NCI-H526 treated with DMSO at 0.1 percent for 48 hours (cell line): ENCODE data around the gene SETX.
"Not testable (repeated sequence)": the region's sequence is repeated elsewhere in the genome, so short reads cannot be mapped to it uniquely, and the experiment has no call there.

Experiments
- DNase-seq: peaks from one replicate; lab custom pipeline; 2025; lab: John Stamatoyannopoulos, UW

SETX gene, protein sequence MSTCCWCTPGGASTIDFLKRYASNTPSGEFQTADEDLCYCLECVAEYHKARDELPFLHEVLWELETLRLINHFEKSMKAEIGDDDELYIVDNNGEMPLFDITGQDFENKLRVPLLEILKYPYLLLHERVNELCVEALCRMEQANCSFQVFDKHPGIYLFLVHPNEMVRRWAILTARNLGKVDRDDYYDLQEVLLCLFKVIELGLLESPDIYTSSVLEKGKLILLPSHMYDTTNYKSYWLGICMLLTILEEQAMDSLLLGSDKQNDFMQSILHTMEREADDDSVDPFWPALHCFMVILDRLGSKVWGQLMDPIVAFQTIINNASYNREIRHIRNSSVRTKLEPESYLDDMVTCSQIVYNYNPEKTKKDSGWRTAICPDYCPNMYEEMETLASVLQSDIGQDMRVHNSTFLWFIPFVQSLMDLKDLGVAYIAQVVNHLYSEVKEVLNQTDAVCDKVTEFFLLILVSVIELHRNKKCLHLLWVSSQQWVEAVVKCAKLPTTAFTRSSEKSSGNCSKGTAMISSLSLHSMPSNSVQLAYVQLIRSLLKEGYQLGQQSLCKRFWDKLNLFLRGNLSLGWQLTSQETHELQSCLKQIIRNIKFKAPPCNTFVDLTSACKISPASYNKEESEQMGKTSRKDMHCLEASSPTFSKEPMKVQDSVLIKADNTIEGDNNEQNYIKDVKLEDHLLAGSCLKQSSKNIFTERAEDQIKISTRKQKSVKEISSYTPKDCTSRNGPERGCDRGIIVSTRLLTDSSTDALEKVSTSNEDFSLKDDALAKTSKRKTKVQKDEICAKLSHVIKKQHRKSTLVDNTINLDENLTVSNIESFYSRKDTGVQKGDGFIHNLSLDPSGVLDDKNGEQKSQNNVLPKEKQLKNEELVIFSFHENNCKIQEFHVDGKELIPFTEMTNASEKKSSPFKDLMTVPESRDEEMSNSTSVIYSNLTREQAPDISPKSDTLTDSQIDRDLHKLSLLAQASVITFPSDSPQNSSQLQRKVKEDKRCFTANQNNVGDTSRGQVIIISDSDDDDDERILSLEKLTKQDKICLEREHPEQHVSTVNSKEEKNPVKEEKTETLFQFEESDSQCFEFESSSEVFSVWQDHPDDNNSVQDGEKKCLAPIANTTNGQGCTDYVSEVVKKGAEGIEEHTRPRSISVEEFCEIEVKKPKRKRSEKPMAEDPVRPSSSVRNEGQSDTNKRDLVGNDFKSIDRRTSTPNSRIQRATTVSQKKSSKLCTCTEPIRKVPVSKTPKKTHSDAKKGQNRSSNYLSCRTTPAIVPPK (N-terminal part only)

DNA sequence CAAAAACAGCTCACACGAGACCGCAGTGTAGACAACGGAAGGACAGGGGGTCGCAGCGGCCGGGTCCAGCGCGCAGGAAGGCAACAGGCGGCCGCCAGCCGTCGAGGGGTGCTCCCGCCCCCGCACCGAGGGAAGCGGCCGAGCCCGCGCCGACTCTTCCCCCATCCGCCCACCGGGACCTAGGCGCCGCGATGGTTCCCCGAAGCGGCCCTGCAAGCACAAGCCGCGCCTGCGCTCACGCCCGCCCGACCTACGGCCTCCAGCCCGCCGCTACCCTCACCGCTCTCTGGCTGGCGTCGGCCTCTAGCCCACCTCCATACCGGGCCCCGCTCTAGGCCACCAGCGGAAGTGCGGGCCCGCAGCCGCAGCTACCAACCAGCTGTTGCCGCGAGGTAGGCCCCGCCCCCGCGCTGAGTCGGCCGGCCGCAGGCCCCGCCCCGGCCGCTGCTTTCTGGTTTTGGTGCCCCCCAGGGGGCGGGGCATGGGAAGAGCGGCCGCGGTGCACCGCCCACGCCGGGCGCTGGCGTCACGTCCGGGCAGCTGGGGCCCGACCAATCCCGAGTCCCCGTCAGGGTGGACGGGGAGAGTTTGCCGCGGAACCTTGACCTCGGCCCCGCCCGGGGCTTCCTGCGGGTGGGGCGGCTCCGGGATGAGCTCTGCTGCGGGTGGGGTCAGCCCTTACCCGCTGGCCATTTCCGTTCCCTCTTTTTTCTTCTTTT is at the start of gene SETX:
SETX (minus strand) TSS at position 350 of the 719 bp plus-strand sequence. CDS start 5,558 bp downstream, outside the sequence.
- peak; percentile 85 for DNase-seq

DNA sequence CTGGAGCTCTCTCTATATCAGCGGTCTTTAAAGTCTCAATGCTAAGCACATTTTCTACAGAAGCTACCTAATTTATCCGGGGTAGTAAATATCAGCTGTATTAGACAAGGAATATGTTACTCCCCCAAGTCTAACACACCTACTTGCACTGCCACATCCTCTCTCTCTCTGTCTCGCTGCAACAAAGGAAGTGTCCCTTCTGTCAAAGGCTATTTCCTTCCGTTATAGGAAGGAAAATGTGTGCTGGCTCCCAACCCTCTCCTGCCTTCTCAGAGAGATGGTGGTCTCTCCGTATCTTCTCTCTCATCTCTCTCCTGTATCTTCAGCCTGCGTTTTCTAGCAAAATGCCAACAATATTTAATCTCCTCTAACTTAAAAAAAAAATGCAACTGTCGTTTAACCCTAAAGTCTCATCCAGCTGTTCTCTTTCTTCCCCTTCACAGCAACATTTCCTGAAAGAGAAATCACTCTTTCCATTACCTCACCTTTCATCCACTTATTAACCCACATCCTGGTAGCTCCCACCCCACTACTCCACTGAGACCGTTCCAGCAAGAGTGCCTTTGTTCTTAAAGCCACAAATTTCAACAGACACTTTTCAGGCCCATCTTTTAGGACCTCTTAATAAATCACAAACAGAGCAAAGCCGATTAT is 49.6 kb upstream of the SETX start:
- no peak for DNase-seq

DNA sequence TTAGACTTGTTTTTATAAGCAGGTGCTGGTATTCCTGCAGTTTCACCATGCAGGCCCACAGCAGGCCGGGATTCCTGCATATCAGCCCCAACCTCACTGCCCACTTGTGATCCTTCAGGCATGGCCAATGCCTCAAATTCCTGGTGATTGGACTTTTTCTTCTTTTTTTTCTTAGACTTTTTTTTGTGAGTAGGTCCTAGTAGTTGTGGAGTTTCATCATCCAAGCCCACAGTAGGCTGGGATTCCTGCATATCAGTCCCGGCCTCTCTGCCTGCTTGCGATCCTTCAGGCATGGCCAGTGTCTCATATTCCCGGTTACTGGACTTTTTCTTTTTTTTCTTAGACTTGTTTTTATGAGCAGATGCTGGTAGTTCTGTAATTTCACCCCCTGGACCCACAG is 47.0 kb upstream of the SETX start:
- DNase-seq = no peak

DNA sequence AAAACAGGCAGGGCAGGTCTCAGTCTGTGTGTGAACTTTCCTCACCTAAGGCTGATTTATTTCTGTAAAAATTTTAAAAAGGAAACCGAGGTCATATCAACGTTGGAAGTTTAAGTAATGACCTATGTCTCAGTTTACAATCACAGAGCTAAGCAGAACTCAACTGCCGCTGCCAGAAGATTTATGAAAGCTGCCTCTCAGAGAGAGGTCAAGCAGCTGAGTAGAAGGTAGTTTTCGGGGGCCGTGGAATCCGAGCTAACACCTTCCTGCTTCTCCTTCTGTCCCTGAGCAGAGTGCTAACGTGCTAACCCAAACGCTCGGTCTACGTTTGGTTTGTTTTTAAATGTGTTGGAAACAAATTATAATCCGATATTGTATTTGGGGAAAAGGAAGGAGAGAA is 40.8 kb upstream of the SETX start:
- DNase-seq = no peak

DNA sequence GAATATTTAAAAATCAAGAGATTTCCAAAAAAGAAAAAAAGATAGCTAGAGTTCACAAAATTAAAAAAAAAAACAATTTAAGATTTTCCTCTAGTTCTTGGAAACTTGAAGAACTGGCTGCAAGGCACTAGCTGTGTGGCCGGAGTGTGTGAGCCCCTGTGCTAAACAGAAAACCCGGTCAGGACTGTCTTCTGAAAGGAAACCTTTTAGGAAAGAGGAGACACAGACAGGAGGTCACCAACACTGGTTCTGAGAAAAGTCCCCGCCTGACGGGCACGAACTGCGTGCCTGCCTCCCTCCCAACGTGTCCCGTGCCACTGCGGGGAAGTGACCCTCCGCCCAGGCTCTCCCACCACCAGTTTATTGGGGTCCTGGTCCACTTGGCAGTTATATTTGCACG is 36.7 kb upstream of the SETX start:
- DNase-seq = no peak

DNA sequence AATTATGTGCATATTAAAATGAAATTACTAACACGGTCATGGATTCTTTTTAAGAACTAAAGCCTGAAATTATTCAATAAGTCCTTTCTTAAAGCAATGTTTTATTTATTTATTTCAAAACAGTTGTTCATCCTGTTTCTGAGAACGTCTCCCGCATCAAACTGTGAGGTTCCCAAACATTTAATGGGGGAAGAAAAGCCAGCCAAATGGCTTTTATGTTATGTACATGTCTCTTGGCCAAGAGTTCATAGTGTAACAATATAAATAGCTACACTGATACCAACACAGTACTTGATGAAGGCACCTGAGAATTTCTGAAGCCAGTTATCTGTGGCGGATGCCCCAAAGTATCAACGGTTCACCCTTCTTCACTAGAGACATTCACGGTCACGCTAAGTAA is 36.2 kb upstream of the SETX start:
- no peak for DNase-seq

DNA sequence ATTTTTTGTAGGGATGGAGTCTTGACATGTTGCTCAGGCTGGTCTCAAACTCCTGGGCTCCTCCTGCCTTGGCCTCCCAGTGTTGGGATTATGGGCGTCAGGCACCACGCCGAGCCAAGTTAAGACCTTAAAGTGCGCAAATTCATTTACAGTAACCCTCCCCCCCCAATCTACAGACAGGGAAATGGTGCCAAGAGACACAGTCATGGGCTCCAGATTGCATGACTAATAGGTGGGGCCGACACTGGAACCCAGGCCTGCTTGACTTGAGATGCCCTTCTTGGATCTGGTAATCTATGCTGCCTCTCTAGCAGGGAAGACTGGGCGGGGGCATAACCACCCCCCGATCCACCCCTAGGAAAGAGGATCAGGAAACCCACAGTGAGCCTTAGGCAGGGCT is 32.3 kb upstream of the SETX start:
- DNase-seq = no peak

DNA sequence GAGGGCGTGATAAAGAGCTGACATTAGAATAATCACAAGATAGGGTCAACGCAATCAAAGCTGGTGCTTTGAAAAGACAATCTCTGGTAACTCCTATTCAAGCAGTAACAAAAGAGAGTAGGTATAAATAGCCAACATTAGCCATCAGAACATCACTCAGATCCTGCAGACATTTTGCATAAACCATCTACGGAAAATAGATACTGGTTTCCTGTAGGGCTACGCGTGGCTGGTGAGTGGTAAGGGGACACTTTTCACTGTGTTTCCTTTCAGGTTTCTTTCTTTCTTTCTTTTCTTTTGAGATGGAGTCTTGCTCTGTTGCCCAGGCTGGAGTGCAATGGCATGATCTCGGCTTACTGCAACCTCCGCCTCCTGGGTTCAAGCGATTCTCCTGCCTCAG is 29.6 kb upstream of the SETX start:
- DNase-seq = no peak

DNA sequence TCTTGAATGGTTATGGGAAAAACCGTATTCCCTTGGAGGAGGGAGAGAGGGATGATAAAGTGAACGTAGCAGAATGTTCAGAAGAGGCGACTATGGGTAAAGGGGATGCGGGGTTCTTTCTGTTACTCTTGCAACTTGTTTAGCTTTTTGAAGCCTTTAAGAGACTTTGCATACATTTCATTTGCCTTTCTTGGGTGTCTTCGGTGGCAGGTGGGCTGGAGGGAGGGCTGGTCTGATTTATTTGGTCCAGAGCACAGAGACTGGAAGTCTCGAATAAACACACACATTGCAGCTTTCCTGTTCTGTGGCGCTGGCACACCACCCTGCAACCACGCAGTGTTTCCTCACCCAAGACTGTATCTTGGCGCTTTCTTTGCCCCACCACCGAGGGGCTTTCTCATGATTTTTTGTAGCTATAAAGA is 28.7 kb upstream of the SETX start:
- DNase-seq = no peak

DNA sequence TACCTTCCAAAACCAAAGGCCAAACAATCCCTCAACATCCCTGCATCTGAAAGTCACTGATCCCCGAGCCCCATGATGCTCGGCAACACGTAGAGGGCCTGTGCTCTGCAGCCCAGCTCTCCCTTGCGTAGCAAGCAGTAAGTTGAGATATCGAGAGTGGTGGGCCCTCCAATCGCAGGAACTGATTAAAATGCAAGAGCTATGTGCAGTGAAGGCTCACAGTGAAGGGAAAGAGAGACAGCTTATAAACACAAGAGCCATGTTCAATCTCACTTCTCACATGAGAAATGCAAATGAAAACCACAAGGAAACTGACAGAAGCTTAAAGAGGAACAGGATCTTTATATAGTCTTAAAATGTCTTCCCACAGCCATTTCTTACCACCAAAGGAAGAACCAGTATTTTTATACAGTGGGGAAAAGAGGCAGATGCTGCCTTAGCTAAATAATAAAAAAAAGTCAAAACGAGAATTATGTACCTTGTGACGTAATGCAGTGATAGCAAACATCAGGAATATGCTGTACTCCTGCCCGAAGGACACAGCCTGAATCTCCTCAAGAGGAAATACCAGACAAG is 27.3 kb upstream of the SETX start:
- no peak for DNase-seq

DNA sequence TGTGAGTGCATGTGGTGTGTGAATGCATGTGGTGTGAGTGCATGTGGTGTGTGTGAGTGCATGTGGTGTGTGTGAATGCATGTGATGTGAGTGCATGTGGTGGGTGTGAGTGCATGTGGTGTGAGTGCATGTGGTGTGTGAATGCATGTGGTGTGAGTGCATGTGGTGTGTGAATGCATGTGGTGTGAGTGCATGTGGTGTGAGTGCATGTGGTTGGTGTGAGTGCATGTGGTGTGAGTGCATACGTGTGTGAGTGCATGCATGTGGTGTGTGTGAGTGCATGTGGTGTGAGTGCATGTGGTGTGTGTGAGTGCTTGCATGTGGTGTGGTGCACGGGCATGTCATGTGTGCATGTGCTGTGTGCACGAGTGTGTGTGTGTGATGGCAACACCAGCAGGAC is 23.6 kb upstream of the SETX start:
- DNase-seq = not testable (repeated sequence)

DNA sequence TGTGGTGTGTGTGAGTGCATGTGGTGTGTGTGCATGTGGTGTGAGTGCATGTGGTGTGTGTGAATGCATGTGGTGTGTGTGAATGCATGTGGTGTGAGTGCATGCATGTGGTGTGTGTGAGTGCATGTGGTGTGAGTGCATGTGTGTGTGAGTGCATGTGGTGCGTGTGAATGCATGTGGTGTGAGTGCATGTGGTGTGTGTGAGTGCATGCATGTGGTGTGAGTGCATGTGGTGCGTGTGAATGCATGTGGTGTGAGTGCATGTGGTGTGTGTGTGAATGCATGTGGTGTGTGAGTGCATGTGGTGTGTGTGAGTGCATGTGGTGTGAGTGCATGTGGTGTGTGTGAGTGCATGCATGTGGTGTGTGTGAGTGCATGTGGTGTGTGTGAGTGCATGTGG is 23.0 kb upstream of the SETX start:
- not testable (repeated sequence) for DNase-seq

DNA sequence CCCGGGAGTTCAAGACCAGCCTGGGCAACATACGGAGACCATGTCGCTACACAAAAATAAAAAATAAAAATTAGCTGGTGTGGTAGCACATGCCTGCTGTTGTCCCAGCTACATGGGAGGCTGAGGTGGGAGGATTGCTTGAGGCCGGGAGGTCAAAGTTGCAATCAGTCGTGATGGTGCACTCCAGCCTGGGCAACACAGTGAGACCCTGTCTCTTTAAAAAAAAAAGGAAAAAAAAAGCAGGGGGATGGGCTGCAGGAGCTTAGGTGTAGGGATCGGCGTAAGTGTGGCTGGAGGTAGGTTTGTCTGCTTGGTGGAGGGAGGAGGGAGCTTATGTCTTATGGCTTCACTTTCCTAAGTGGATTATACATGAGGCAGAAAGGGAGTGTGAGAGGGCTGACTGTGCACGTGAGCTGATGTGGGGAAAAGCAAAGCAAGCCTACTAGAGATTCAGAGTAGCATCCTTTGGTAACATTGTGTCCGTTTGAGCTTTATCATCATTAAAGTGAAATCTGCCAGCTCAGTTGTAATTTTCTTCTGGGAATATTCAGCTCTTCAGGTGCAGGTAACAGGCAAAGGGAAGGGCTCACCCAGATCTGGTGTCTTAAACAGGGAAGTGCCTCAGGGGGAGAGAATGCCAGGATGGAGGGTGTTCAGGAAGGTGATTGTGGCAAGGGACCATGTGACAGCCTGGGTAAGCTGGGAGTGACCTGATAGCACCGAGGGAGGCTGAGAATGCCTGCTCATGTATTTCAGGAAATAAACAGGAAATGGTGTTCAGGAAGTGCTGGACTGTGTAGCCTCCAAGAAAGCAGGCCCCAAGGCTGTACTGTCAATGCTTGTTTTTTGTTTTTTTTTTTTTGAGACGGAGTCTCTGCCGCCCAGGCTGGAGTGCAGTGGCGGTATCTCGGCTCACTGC is 17.6 kb upstream of the SETX start:
- no peak for DNase-seq

DNA sequence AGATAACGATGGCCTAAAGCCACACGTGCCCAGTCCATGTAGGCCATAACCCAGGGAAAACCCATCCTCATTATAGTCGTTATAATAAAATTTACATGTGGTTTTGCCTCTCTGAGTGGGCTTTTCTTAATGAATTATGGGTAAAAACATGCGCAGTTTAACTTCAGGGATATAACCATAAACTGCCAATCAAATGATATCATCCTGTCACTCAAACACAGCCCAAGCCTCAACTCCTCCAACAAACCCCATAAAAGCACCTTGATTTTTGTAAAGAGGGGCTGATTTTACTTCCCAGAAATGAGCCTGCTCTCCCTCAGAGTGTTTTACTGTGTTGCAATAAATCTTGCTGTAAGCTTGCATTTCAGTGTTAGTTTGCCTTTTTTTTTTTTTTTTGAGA is 15.8 kb upstream of the SETX start:
- no peak for DNase-seq

DNA sequence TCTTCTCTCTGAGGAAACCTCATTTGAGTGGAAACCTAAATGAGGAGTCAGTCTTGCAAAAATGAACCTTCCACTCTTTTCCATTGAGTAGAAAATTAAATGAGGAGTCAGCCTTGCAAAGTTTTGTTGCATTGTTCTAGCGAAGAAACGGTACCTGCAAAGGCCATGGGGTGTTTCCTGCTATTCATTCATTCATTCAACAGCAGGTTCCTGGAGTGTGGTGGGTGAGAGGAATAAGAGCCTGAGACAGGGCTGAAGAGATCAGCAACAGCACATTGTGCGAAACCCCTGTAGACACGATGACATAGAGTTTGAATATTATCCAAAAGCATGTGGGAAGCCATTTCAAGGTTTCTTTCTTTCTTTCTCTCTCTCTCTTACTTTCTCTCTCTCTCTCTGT is 14.6 kb upstream of the SETX start:
- DNase-seq = no peak

DNA sequence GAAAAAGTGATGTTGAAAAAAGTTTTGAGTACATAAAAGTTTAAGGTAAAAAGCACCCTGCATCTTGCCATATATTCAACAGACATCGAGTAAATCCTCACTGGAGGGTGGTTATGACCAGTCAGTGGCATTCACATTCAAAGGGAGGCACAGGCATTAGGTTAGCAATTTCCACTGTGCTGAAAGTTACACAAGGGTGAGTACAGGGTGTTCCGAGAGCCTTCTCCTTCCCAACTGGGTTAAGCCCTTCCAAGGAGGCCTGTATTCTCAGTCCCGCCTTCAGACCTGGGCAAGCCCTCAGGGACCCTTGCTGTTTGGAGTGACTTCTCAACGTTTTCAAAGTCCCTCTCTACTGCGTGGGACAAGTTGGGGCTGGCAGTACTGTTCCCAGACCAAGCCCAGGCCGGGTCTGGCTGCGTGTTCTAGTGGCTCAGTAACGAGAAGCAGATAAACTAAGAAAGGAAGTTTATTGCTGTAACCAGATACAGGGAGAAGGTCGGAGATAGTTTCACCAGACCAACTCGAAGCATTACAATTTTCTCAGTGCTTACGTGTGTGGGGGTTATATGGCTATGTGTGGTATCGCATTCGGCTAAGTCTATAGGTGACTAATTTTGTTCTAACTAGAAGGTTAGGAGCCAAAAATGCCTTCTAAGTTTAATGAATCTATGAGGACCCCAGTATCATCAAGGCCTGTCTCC is 13.0 kb upstream of the SETX start:
- no peak for DNase-seq

DNA sequence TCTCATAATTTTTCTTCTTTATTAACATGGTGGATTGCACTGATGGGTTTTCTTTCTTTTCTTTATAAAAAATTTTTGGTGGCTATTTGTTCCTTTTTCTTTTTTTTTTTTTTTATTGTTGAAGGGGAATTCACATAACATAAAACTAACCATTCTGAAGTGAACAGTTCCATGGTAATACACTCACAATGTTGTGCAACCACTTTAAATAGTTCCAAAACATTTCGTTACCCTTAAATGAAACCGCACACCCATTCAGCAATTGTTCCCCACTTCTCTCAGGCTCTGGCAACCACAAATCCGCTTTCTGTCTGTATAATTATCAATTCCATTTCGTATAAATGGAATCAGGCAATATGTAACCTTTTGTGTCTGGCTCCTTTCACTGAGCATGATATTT is 11.7 kb upstream of the SETX start:
- no peak for DNase-seq

DNA sequence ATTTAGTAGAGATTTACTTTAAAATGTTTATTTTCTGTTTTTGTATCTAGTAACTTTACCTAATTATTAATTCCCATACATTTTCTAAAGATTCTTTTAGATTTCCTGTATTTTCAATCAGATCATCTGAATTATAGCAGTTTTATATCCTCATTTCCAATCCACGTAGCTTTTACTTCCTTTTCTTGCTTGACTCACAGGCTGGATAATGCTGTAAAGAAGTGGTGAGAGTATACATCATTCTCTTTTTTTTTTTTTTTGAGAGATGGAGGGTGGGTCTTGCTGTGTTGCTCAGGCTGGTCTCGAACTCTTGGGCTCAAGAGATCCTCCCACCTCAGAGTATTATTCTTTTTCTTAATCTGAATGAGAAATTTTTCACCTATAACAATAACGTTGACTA is 11.2 kb upstream of the SETX start:
- DNase-seq = no peak

DNA sequence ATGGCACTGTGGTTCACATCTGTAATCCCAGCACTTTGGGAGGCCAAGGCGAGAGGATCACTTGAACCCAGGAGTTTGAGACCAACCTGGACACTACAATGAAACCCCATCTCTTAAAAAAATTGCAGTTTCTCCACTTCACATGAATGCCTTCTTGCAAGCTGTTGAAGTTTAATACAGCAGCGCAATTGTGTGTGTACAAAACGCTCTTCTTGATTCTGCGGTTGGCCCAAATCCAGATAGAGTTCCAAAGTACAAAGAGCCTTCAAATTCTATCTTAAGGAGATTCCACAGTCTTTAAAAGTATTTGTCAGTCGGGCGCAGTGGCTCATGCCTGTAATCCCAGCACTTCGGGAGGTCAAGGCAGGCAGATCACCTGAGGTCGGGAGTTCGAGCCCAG is 9.3 kb upstream of the SETX start:
- no peak for DNase-seq
